T-helper 9 cell (primary cell): ENCODE results near the gene PDE4C.
"Not testable (repeated sequence)": the region's sequence is repeated elsewhere in the genome, so short reads cannot be mapped to it uniquely, and the experiment has no call there.

Experiments used
- DNase-seq: peaks from one replicate; pipeline ENCODE4 v3.0.0-alpha.2; 2020

Gene PDE4C

GRCh38 chr19:18221815-18222725 is 4.2 kb downstream of the PDE4C start:
- no peak for DNase-seq

GRCh38 chr19:18220632-18221275 is 5.5 kb downstream of the PDE4C start:
- DNase-seq, result no peak

GRCh38 chr19:18219911-18220631 is 6.2 kb downstream of the PDE4C start:
- no peak for DNase-seq

- no peak for DNase-seq
Observed at GRCh38 chr19:18218600-18218999, 7.6 kb downstream of the PDE4C start.

- no peak for DNase-seq
Observed at GRCh38 chr19:18218159-18218558, 8.1 kb downstream of the PDE4C start.

- DNase-seq, result no peak
Observed at GRCh38 chr19:18216789-18217188, 9.4 kb downstream of the PDE4C start.

GRCh38 chr19:18214779-18215433 is 11.3 kb downstream of the PDE4C start:
- DNase-seq, result no peak

- no peak for DNase-seq
Observed at GRCh38 chr19:18211683-18212082, 14.6 kb downstream of the PDE4C start.

- DNase-seq, result not testable (repeated sequence)
Observed at GRCh38 chr19:18209912-18210311, 16.3 kb downstream of the PDE4C start.

GRCh38 chr19:18208098-18208951 is 17.9 kb downstream of the PDE4C start:
- peak; percentile 54 for DNase-seq

GRCh38 chr19:18206018-18206417 is 20.2 kb downstream of the PDE4C start:
- DNase-seq, result no peak

GRCh38 chr19:18205200-18205892 is 20.9 kb downstream of the PDE4C start:
- DNase-seq, result peak; percentile 32

GRCh38 chr19:18204394-18205199 is 21.6 kb downstream of the PDE4C start:
- DNase-seq, result peak; percentile 27

GRCh38 chr19:18203863-18204393 is 22.3 kb downstream of the PDE4C start, which contains the start of gene RAB3A:
Gene RAB3A, minus strand, starts transcription at chr19:18204042. Its CDS starts 1,302 bp downstream, at chr19:18202740.
- DNase-seq, result peak; percentile 99

GRCh38 chr19:18203408-18203862 is 22.8 kb downstream of the PDE4C start:
- peak; percentile 48 for DNase-seq

- peak; percentile 17 for DNase-seq
Observed at GRCh38 chr19:18202778-18203407, 23.3 kb downstream of the PDE4C start.

GRCh38 chr19:18202397-18202777 is 23.9 kb downstream of the PDE4C start:
- no peak for DNase-seq

- no peak for DNase-seq
Observed at GRCh38 chr19:18198374-18198773, 27.9 kb downstream of the PDE4C start.

- DNase-seq, result no peak
Observed at GRCh38 chr19:18197941-18198340, 28.3 kb downstream of the PDE4C start.
